Liver (tissue), 5 donors: ENCODE data around the gene PDGFA. TPM values are rescaled to one million over a fixed set of nuclear protein-coding genes. Genes with fewer than 3 reads are reported as not detected.

Source experiments
- ATF3 ChIP-seq: IDR thresholded peaks from 2 replicates; pipeline ENCODE4 v1.6.1; 2016; ENCODE audit warnings: antibody characterized with exemption
- HNF4A ChIP-seq, 2 donors: conservative IDR thresholded peaks; 2 replicates each; pipeline ENCODE4 v1.6.1; 2016; ENCODE audit warnings: antibody characterized with exemption in 2 of 2, mild to moderate bottlenecking in 2 of 2
- SP1 ChIP-seq: IDR thresholded peaks from 2 replicates; pipeline ENCODE4 v1.6.1; 2018; ENCODE audit warnings: antibody characterized with exemption, mild to moderate bottlenecking
- polyA plus RNA-seq, 2 donors: library from polyadenylated mRNA; stranded (reverse) in 1 of 2; unstranded in 1 of 2; fragments of 200-250 nt in 1 of 2; fragments of >200 nt in 1 of 2; fragmentation: Nextera tagmentation in 1 of 2; extraction: Ambion mirVana in 1 of 2; gene quantifications; one replicate each; pipeline versions ENCODE4 v1.2.1 to v1.2.3, GENCODE V29; 2013 to 2015
- total RNA-seq, 2 donors: library from RNA; depleted of rRNA; stranded (reverse); fragments of >200 nt; gene quantifications; one replicate each; pipeline ENCODE4 v1.2.3, GENCODE V29; 2014
- TF ChIP-seq, protein P1 (sequence below): IDR thresholded peaks from 2 replicates; pipeline ENCODE4 v1.6.1; 2016; ENCODE audit warnings: antibody characterized with exemption
- donor health status: healthy.
- donor health status: healthy.
- donor health status: healthy.

The PDGFA gene
- total and polyA plus RNA-seq, 4 donors, result 1.4 to 5.1 (median 2.0) TPM

- TF ChIP-seq SP1, result no peak
- TF ChIP-seq HNF4A (conservative IDR thresholded peaks at IDR 0.05), result no peak
- TF ChIP-seq, protein P1, sequence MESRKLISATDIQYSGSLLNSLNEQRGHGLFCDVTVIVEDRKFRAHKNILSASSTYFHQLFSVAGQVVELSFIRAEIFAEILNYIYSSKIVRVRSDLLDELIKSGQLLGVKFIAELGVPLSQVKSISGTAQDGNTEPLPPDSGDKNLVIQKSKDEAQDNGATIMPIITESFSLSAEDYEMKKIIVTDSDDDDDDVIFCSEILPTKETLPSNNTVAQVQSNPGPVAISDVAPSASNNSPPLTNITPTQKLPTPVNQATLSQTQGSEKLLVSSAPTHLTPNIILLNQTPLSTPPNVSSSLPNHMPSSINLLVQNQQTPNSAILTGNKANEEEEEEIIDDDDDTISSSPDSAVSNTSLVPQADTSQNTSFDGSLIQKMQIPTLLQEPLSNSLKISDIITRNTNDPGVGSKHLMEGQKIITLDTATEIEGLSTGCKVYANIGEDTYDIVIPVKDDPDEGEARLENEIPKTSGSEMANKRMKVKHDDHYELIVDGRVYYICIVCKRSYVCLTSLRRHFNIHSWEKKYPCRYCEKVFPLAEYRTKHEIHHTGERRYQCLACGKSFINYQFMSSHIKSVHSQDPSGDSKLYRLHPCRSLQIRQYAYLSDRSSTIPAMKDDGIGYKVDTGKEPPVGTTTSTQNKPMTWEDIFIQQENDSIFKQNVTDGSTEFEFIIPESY, result no peak
- TF ChIP-seq ATF3, result no peak
Measured at GRCh38 chr7:447523-447922, 72.1 kb downstream of the PDGFA start (continued).

Other genes with a start within 250 kb of the PDGFA start
- not detected for gene FOXL3, start 229.7 kb downstream of the PDGFA start, total RNA-seq
- not detected for gene FOXL3, start 229.7 kb downstream of the PDGFA start, polyA plus RNA-seq
- 10 to 100 TPM in 1 of 2 donors, 1 to 10 TPM in 1; 8.7 to 10.4 TPM for gene DNAAF5, start 206.9 kb upstream of the PDGFA start, total RNA-seq
- 10 to 100 TPM in 1 of 2 donors, 1 to 10 TPM in 1; 3.1 to 11.1 TPM for gene DNAAF5, start 206.9 kb upstream of the PDGFA start, polyA plus RNA-seq
- 10 to 100 TPM; 11.1 to 14.4 TPM for gene PRKAR1B, start 207.4 kb upstream of the PDGFA start, total RNA-seq
- gene PRKAR1B, start 207.4 kb upstream of the PDGFA start, polyA plus RNA-seq, result 10 to 100 TPM; 11.8 to 13.0 TPM